ENCODE results near the gene MRPS6. TPM values are rescaled to one million over a fixed set of nuclear protein-coding genes. Genes with fewer than 3 reads are reported as not detected.

Gene MRPS6
- polyA plus RNA-seq, 1 donor (not counting 4 experiments of a cell fraction or from before 2014, with no cell fraction given), result 41.5 TPM

DNA sequence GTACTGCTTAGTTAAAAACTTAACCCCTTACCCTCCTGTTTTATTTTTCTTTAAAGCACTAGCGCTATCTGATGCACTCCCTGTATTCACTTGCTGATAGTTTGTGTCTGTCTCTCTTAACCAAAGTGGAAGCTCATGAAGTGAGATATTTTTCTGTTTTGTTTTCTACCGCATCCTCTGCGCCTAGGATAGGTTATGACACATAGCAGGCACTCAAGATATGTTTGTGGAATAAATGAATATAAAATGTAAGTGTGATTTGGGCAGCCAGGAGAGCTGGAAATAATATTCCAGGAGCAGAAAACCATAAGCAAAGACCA, 49.0 kb upstream of the MRPS6 start:
- Histone ChIP-seq H3K36me3 (ENCODE audit: control insufficient read depth in 2 of 2, extremely low read depth in 1 of 2, insufficient read depth in 2 of 2, low read length in 2 of 2) (no peaks in the 10 kb centered on the region), H3K4me2 (ENCODE audit: control insufficient read depth, extremely low read depth, insufficient read depth, low read depth, low read length) (no peak overlapping the region), H3K27ac (ENCODE audit: control insufficient read depth, insufficient read depth, low read length) (no peak overlapping the region), H4K20me1 (ENCODE audit: control insufficient read depth, extremely low read depth, insufficient read depth, low read length) (no peaks in the 10 kb centered on the region), H3K9me1 (ENCODE audit: control insufficient read depth, extremely low read depth, insufficient read depth, low read length) (no peaks in the 10 kb centered on the region), H3K9ac (ENCODE audit: control insufficient read depth, extremely low read depth, insufficient read depth, low read length) (no peak overlapping the region), H3K27me3 (ENCODE audit: control insufficient read depth, extremely low read depth, insufficient read depth, low read length) (no peaks in the 10 kb centered on the region), H3K79me2 (ENCODE audit: control insufficient read depth, insufficient read depth, low read length) (no peaks in the 10 kb centered on the region), H3K4me1 (ENCODE audit: control insufficient read depth, extremely low read depth, insufficient read depth, low read length) (no peaks in the 10 kb centered on the region), H3K4me3 (ENCODE audit: control insufficient read depth in 2 of 3, extremely low read depth in 1 of 3, insufficient read depth in 2 of 3, low read depth in 1 of 3, low read length in 3 of 3) (no peak overlapping the region), H3K9me3 (ENCODE audit: control insufficient read depth, low read depth, low read length) (no peaks in the 10 kb centered on the region), H2AFZ (ENCODE audit: control insufficient read depth, low read length) (no peak overlapping the region)
- FAIRE-seq, result no peak
- no peak for DNase-seq (ENCODE audit: low read depth, low spot score)
- dilution Hi-C loops (cut with MboI; ENCODE audit: extremely low pct_ligation_motif_present, low sequenced_read_pairs), result no loop called here
- TF ChIP-seq, protein P1, sequence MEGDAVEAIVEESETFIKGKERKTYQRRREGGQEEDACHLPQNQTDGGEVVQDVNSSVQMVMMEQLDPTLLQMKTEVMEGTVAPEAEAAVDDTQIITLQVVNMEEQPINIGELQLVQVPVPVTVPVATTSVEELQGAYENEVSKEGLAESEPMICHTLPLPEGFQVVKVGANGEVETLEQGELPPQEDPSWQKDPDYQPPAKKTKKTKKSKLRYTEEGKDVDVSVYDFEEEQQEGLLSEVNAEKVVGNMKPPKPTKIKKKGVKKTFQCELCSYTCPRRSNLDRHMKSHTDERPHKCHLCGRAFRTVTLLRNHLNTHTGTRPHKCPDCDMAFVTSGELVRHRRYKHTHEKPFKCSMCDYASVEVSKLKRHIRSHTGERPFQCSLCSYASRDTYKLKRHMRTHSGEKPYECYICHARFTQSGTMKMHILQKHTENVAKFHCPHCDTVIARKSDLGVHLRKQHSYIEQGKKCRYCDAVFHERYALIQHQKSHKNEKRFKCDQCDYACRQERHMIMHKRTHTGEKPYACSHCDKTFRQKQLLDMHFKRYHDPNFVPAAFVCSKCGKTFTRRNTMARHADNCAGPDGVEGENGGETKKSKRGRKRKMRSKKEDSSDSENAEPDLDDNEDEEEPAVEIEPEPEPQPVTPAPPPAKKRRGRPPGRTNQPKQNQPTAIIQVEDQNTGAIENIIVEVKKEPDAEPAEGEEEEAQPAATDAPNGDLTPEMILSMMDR (optimal IDR thresholded peaks at IDR 0.05 in 1 of 3, IDR thresholded peaks at IDR 0.05 in 1 of 3, conservative IDR thresholded peaks at IDR 0.05 in 1 of 3; ENCODE audit: extremely low read depth in 1 of 3, insufficient read depth in 2 of 3, low read length in 3 of 3), result no peak
- no peak for TF ChIP-seq EZH2 (IDR thresholded peaks at IDR 0.05; ENCODE audit: low read length)

DNA sequence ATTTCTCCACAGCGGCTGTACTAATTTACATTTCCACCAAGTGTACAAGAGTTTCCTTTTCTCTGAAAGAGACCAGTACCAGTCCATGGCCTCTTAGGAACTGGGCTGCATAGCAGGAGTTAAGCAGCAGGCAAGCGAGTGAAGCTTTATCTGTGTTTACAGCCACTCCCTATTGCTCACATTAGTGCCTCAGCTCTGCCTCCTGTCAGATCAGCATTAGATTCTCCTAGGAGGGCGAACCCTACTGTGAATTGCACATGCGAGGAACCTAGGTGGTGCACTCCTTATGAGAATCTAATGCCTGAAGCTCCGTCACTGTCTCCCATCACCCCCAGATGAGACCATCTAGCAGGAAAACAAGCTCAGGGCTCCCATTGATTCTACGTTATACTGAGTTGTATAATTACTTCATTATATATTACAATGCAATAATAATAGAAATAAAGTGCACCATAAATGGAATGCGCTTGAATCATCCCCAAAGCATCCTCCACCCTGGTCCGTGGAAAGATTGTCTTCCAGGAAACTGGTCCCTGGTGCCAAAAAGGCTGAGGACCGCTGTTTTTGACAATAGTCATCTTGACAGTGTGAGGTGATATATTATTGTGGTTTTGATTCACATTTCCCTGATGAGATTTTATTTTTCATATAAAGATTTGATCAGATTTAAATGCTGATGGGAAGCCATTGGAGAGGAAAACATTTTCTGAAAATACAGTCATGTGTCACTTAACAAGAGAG, 45.5 kb upstream of the MRPS6 start:
- Histone ChIP-seq H3K4me2 (ENCODE audit: control insufficient read depth, extremely low read depth, insufficient read depth, low read depth, low read length) (no peak overlapping the region), H3K9me3 (ENCODE audit: control insufficient read depth, low read depth, low read length) (no peaks in the 10 kb centered on the region), H3K9me1 (ENCODE audit: control insufficient read depth, extremely low read depth, insufficient read depth, low read length) (no peaks in the 10 kb centered on the region), H3K79me2 (ENCODE audit: control insufficient read depth, insufficient read depth, low read length) (no peaks in the 10 kb centered on the region), H3K27ac (ENCODE audit: control insufficient read depth, insufficient read depth, low read length) (no peak overlapping the region), H3K9ac (ENCODE audit: control insufficient read depth, extremely low read depth, insufficient read depth, low read length) (no peak overlapping the region), H2AFZ (ENCODE audit: control insufficient read depth, low read length) (no peak overlapping the region), H3K27me3 (ENCODE audit: control insufficient read depth, extremely low read depth, insufficient read depth, low read length) (no peaks in the 10 kb centered on the region), H3K4me3 (ENCODE audit: control insufficient read depth in 2 of 3, extremely low read depth in 1 of 3, insufficient read depth in 2 of 3, low read depth in 1 of 3, low read length in 3 of 3) (no peak overlapping the region), H4K20me1 (ENCODE audit: control insufficient read depth, extremely low read depth, insufficient read depth, low read length) (no peaks in the 10 kb centered on the region), H3K36me3 (ENCODE audit: control insufficient read depth in 2 of 2, extremely low read depth in 1 of 2, insufficient read depth in 2 of 2, low read length in 2 of 2) (no peaks in the 10 kb centered on the region), H3K4me1 (ENCODE audit: control insufficient read depth, extremely low read depth, insufficient read depth, low read length) (no peaks in the 10 kb centered on the region)
- no peak for DNase-seq (ENCODE audit: low read depth, low spot score)
- TF ChIP-seq, protein P1 (optimal IDR thresholded peaks at IDR 0.05 in 1 of 3, IDR thresholded peaks at IDR 0.05 in 1 of 3, conservative IDR thresholded peaks at IDR 0.05 in 1 of 3; ENCODE audit: extremely low read depth in 1 of 3, insufficient read depth in 2 of 3, low read length in 3 of 3), result no peak
- no peak for TF ChIP-seq EZH2 (IDR thresholded peaks at IDR 0.05; ENCODE audit: low read length)
- dilution Hi-C loops (cut with MboI; ENCODE audit: extremely low pct_ligation_motif_present, low sequenced_read_pairs), result no loop called here
- FAIRE-seq, result no peak

Data from keratinocyte (primary cell).